ENCODE data around the gene HELB.

Gene HELB

GRCh38 chr12:66309606-66310005 is 7.3 kb downstream of the HELB start:
- no peak for ATAC-seq
- TF ChIP-seq ZFP3 (CRISPR knock-in tag; IDR thresholded peaks at IDR 0.05) = no peak
- no peak for TF ChIP-seq ZNF8 (CRISPR knock-in tag; IDR thresholded peaks at IDR 0.05)
- no peak for TF ChIP-seq GLIS3 (CRISPR knock-in tag; IDR thresholded peaks at IDR 0.05)
- TF ChIP-seq PPARA (CRISPR knock-in tag; IDR thresholded peaks at IDR 0.05; ENCODE audit: borderline replicate concordance) = no peak
- no peak for TF ChIP-seq RARB (CRISPR knock-in tag; IDR thresholded peaks at IDR 0.05)
- no peak for TF ChIP-seq TCF4 (CRISPR knock-in tag; IDR thresholded peaks at IDR 0.05; ENCODE audit: borderline replicate concordance)
- TF ChIP-seq ZNF70 (CRISPR knock-in tag; IDR thresholded peaks at IDR 0.05) = no peak
- TF ChIP-seq ZNF565 (CRISPR knock-in tag; conservative IDR thresholded peaks at IDR 0.05; ENCODE audit: low read depth) = no peak

- ATAC-seq = no peak
- TF ChIP-seq CSRNP3 (CRISPR knock-in tag; IDR thresholded peaks at IDR 0.05) (no peak), ZFP3 (CRISPR knock-in tag; IDR thresholded peaks at IDR 0.05) (no peak), ARNTL (CRISPR knock-in tag; IDR thresholded peaks at IDR 0.05; ENCODE audit: borderline replicate concordance, low read depth) (no peak), RARB (CRISPR knock-in tag; IDR thresholded peaks at IDR 0.05) (no peak), CREB5 (CRISPR knock-in tag; IDR thresholded peaks at IDR 0.05; ENCODE audit: low read depth) (no peak), ZC3H10 (CRISPR knock-in tag; IDR thresholded peaks at IDR 0.05) (no peak), ZFP30 (CRISPR knock-in tag; IDR thresholded peaks at IDR 0.05) (no peak), ZNF565 (CRISPR knock-in tag; conservative IDR thresholded peaks at IDR 0.05; ENCODE audit: low read depth) (no peak), BACH2 (CRISPR knock-in tag; IDR thresholded peaks at IDR 0.05; ENCODE audit: borderline replicate concordance) (no peak), CSDC2 (CRISPR knock-in tag; IDR thresholded peaks at IDR 0.05) (no peak)
These were observed 9.9 kb downstream of the HELB start for GRCh38 chr12:66312189-66312588.

- no peak for ATAC-seq
- TF ChIP-seq PATZ1 (CRISPR knock-in tag; IDR thresholded peaks at IDR 0.05; ENCODE audit: borderline replicate concordance) = 0 out of 2 replicates have a peak, but pooled peaks have one; percentile 17
- TF ChIP-seq ZNF70 (CRISPR knock-in tag; IDR thresholded peaks at IDR 0.05) = no peak
- TF ChIP-seq GLIS3 (CRISPR knock-in tag; IDR thresholded peaks at IDR 0.05) = 0 out of 2 replicates have a peak, but pooled peaks have one; percentile 55
- TF ChIP-seq ISL1 (CRISPR knock-in tag; IDR thresholded peaks at IDR 0.05) = peak; percentile 96
- TF ChIP-seq ARNTL (CRISPR knock-in tag; IDR thresholded peaks at IDR 0.05; ENCODE audit: borderline replicate concordance, low read depth) = no peak
- TF ChIP-seq ZFP30 (CRISPR knock-in tag; IDR thresholded peaks at IDR 0.05) = no peak
- TF ChIP-seq OSR1 (CRISPR knock-in tag; IDR thresholded peaks at IDR 0.05) = no peak
- TF ChIP-seq TSHZ2 (CRISPR knock-in tag; IDR thresholded peaks at IDR 0.05) = peak; percentile 39; the same call in 1 of the 2 replicates
- no peak for TF ChIP-seq POU6F1 (CRISPR knock-in tag; IDR thresholded peaks at IDR 0.05; ENCODE audit: borderline replicate concordance, low read depth)
- no peak for TF ChIP-seq ZC3H10 (CRISPR knock-in tag; IDR thresholded peaks at IDR 0.05)
- no peak for TF ChIP-seq ZNF565 (CRISPR knock-in tag; conservative IDR thresholded peaks at IDR 0.05; ENCODE audit: low read depth)
- TF ChIP-seq PPARA (CRISPR knock-in tag; IDR thresholded peaks at IDR 0.05; ENCODE audit: borderline replicate concordance) = no peak
- TF ChIP-seq ZNF8 (CRISPR knock-in tag; IDR thresholded peaks at IDR 0.05) = no peak
- no peak for TF ChIP-seq RARB (CRISPR knock-in tag; IDR thresholded peaks at IDR 0.05)
- peak; percentile 66; the same call in 1 of the 2 replicates for TF ChIP-seq CREB5 (CRISPR knock-in tag; IDR thresholded peaks at IDR 0.05; ENCODE audit: low read depth)
- no peak for TF ChIP-seq CSDC2 (CRISPR knock-in tag; IDR thresholded peaks at IDR 0.05)
- no peak for TF ChIP-seq TOX (CRISPR knock-in tag; IDR thresholded peaks at IDR 0.05; ENCODE audit: borderline replicate concordance)
- peak; percentile 46; the same call in 1 of the 2 replicates for TF ChIP-seq TCF4 (CRISPR knock-in tag; IDR thresholded peaks at IDR 0.05; ENCODE audit: borderline replicate concordance)
- no peak for TF ChIP-seq ESRRG (CRISPR knock-in tag; IDR thresholded peaks at IDR 0.05)
- TF ChIP-seq CSRNP3 (CRISPR knock-in tag; IDR thresholded peaks at IDR 0.05) = 0 out of 2 replicates have a peak, but pooled peaks have one; percentile 22
- TF ChIP-seq SNAI2 (CRISPR knock-in tag; IDR thresholded peaks at IDR 0.05) = no peak
- TF ChIP-seq ZFP3 (CRISPR knock-in tag; IDR thresholded peaks at IDR 0.05) = no peak
- TF ChIP-seq BACH2 (CRISPR knock-in tag; IDR thresholded peaks at IDR 0.05; ENCODE audit: borderline replicate concordance) = 0 out of 2 replicates have a peak, but pooled peaks have one; percentile 35
These were observed 12.0 kb downstream of the HELB start for GRCh38 chr12:66314278-66314677.

All from SK-N-SH treated with all-trans-retinoic acid at 6 μM for 48 hours (cell line).